HG03064 (cell line): Measurements from ENCODE around the gene SLC9A9.

ENCODE experiments used
- ATAC-seq: cut with Tn5 transposase; IDR thresholded peaks from one replicate; pipeline ENCODE4 v1.9.1; 2021; ENCODE audit warnings: low read depth; ENCODE audit not compliant: unreplicated experiment

SLC9A9 gene

GRCh38 chr3:143239031-143239430, 609.2 kb downstream of the SLC9A9 start:
- no peak for ATAC-seq

- no peak for ATAC-seq
Measured at GRCh38 chr3:143237077-143237627, 611.1 kb downstream of the SLC9A9 start.

GRCh38 chr3:143236226-143236964, 611.9 kb downstream of the SLC9A9 start:
- ATAC-seq = no peak

GRCh38 chr3:143235614-143236204, 612.6 kb downstream of the SLC9A9 start:
- no peak for ATAC-seq

GRCh38 chr3:143234526-143234925, 613.7 kb downstream of the SLC9A9 start:
- ATAC-seq = no peak

- no peak for ATAC-seq
Measured at GRCh38 chr3:143232981-143233380, 615.3 kb downstream of the SLC9A9 start.

- no peak for ATAC-seq
Measured at GRCh38 chr3:143228405-143228804, 619.9 kb downstream of the SLC9A9 start.

- ATAC-seq = no peak
Measured at GRCh38 chr3:143226678-143227291, 621.5 kb downstream of the SLC9A9 start.

- no peak for ATAC-seq
Measured at GRCh38 chr3:143224716-143225115, 623.6 kb downstream of the SLC9A9 start.

GRCh38 chr3:143222981-143223380, 625.3 kb downstream of the SLC9A9 start:
- no peak for ATAC-seq

- ATAC-seq = no peak
Measured at GRCh38 chr3:143222505-143222904, 625.8 kb downstream of the SLC9A9 start.

GRCh38 chr3:143221446-143221845, 626.8 kb downstream of the SLC9A9 start:
- no peak for ATAC-seq

- no peak for ATAC-seq
Measured at GRCh38 chr3:143220741-143221140, 627.5 kb downstream of the SLC9A9 start.

GRCh38 chr3:143218166-143218835, 630.0 kb downstream of the SLC9A9 start:
- ATAC-seq = no peak

GRCh38 chr3:143217283-143217682, 631.0 kb downstream of the SLC9A9 start:
- no peak for ATAC-seq

- no peak for ATAC-seq
Measured at GRCh38 chr3:143216709-143217182, 631.5 kb downstream of the SLC9A9 start.
